ENCODE data around the gene HBP1.
A peak's percentile ranks its signal among the peaks of the same experiment; 100 is the strongest.
"Not testable (repeated sequence)": the region's sequence is repeated elsewhere in the genome, so short reads cannot be mapped to it uniquely, and the experiment has no call there.

HBP1 gene

GRCh38 chr7:107155726-107156125 lies 13.1 kb upstream of the HBP1 start:
- not testable (repeated sequence) for DNase-seq

- DNase-seq: no peak
Measured at GRCh38 chr7:107157091-107157490, 11.7 kb upstream of the HBP1 start.

- no peak for DNase-seq
Measured at GRCh38 chr7:107158028-107158427, 10.8 kb upstream of the HBP1 start.

GRCh38 chr7:107160389-107160788 lies 8.4 kb upstream of the HBP1 start:
- DNase-seq: no peak

- no peak for DNase-seq
Measured at GRCh38 chr7:107161415-107161814, 7.4 kb upstream of the HBP1 start.

GRCh38 chr7:107162475-107162874 lies 6.3 kb upstream of the HBP1 start:
- no peak for DNase-seq

GRCh38 chr7:107164092-107164491 lies 4.7 kb upstream of the HBP1 start:
- DNase-seq: no peak

- DNase-seq: no peak
Measured at GRCh38 chr7:107165341-107165740, 3.5 kb upstream of the HBP1 start.

- no peak for DNase-seq
Measured at GRCh38 chr7:107166736-107167426, 1.9 kb upstream of the HBP1 start.

GRCh38 chr7:107167483-107168232 lies 1.1 kb upstream of the HBP1 start:
- peak; percentile 53 for DNase-seq

- peak; percentile 93 for DNase-seq
Measured at GRCh38 chr7:107169120-107170050, 582 bp downstream of the HBP1 start.

- no peak for DNase-seq
Measured at GRCh38 chr7:107170051-107170915, 1.5 kb downstream of the HBP1 start.

GRCh38 chr7:107171496-107171895 lies 2.7 kb downstream of the HBP1 start:
- no peak for DNase-seq

- no peak for DNase-seq
Measured at GRCh38 chr7:107172276-107173032, 3.7 kb downstream of the HBP1 start.

- DNase-seq: no peak
Measured at GRCh38 chr7:107173191-107173590, 4.4 kb downstream of the HBP1 start.

GRCh38 chr7:107173691-107174406 lies 5.0 kb downstream of the HBP1 start:
- no peak for DNase-seq

- no peak for DNase-seq
Measured at GRCh38 chr7:107179326-107180164, 10.7 kb downstream of the HBP1 start.

GRCh38 chr7:107180378-107180777 lies 11.6 kb downstream of the HBP1 start:
- peak; percentile 39 for DNase-seq

GRCh38 chr7:107181172-107181571 lies 12.4 kb downstream of the HBP1 start:
- no peak for DNase-seq

GRCh38 chr7:107185716-107186115 lies 16.9 kb downstream of the HBP1 start:
- no peak for DNase-seq

All from COR-L47 (cell line).